GM12878 (cell line): ENCODE data around the gene R3HDM2. TPM values are rescaled to one million over a fixed set of nuclear protein-coding genes. Genes with fewer than 3 reads are reported as not detected.

Experiments used
- ATAC-seq: fragments of 200-7000 bp; cut with Tn5 transposase; 3 replicates; pipeline ENCODE4 v1.9.1; 2020; ENCODE audit warnings: mild to moderate bottlenecking, moderate library complexity
- BruUV-seq: library from RNA; stranded (reverse); fragments of 400-500 nt; replicated peaks from 2 replicates; lab custom pipeline; 2021; lab: Mats Ljungman, UMichigan
- CTCF ChIA-PET: fragments of 300-600 bp; sonication (Branson Sonifier 250); formaldehyde crosslinking; extraction: SDS; loops from one replicate; lab custom pipeline; 2021; ENCODE audit warnings: inconsistent platforms; lab: Yijun Ruan, JAX
- POLR2A ChIA-PET: fragments of 350-600 bp; formaldehyde crosslinking; extraction: SDS; loops from one replicate; lab custom pipeline; 2021; ENCODE audit warnings: inconsistent platforms; lab: Charles Lee
- RAD21 ChIA-PET: fragments of 300-600 bp; sonication (Branson Sonifier 250); formaldehyde crosslinking; loops from one replicate; lab custom pipeline; 2023; ENCODE audit warnings: antibody characterized with exemption; ENCODE audit not compliant: unreplicated experiment; lab: Charles Lee
- SMC1A ChIA-PET: fragments of 300-600 bp; sonication (Branson Sonifier 250); formaldehyde crosslinking; loops from one replicate; lab custom pipeline; 2023; ENCODE audit not compliant: unreplicated experiment, uncharacterized antibody; lab: Charles Lee
- DNase-seq: peaks from one replicate; pipeline ENCODE4 v3.0.0-alpha.2; 2011; ENCODE audit warnings: low read depth, low spot score
- FAIRE-seq: peaks from 3 replicates; lab custom pipeline; 2011; peaks lifted over from hg19 to GRCh38; lab: Jason Lieb, UNC
- H2AFZ ChIP-seq: 2 replicates; pipeline ENCODE4 v1.6.0; 2011; ENCODE audit warnings: low read depth, low read length, control low read depth; ENCODE audit not compliant: control insufficient read depth
- H3K27ac ChIP-seq: 2 replicates; pipeline ENCODE4 v1.5.1; 2011; ENCODE audit warnings: control low read depth; ENCODE audit not compliant: control insufficient read depth, insufficient read depth
- H3K27me3 ChIP-seq, 2 experiments: replicated peaks in 1 of 2; 2 replicates each; pipeline versions ENCODE4 v1.6.0 to v1.6.1; 2011; ENCODE audit warnings: low read length in 1 of 2; ENCODE audit not compliant: control insufficient read depth in 2 of 2, insufficient read depth in 2 of 2
- H3K36me3 ChIP-seq, 2 experiments: 2 replicates each; pipeline ENCODE4 v1.5.1; 2011; ENCODE audit warnings: low read length in 1 of 2; ENCODE audit not compliant: control insufficient read depth in 2 of 2, insufficient read depth in 2 of 2
- H3K4me1 ChIP-seq: 2 replicates; pipeline ENCODE4 v1.6.1; 2011; ENCODE audit warnings: mild to moderate bottlenecking, low read length, moderate library complexity, mixed read lengths; ENCODE audit not compliant: control insufficient read depth, insufficient read depth
- H3K4me2 ChIP-seq: 2 replicates; pipeline ENCODE4 v1.6.0; 2011; ENCODE audit warnings: control low read depth; ENCODE audit not compliant: control insufficient read depth, insufficient read depth
- H3K4me3 ChIP-seq: fragments of 200-600 bp; sonication (generic); 2 replicates; pipeline ENCODE4 v1.5.1; 2016
- H3K79me2 ChIP-seq: 2 replicates; pipeline ENCODE4 v1.6.0; 2011; ENCODE audit warnings: low read length; ENCODE audit not compliant: control insufficient read depth, insufficient read depth
- H3K9ac ChIP-seq: 2 replicates; pipeline ENCODE4 v1.8.0; 2011; ENCODE audit warnings: low read length, control low read depth, mixed read lengths; ENCODE audit not compliant: control insufficient read depth, insufficient read depth
- H3K9me3 ChIP-seq: replicated peaks from 3 replicates; pipeline ENCODE4 v1.5.1; 2011; ENCODE audit warnings: mild to moderate bottlenecking, low read length; ENCODE audit not compliant: control insufficient read depth, insufficient read depth
- H4K20me1 ChIP-seq: 2 replicates; pipeline ENCODE4 v1.6.0; 2011; ENCODE audit not compliant: control insufficient read depth, insufficient read depth
- CHD4 ChIP-seq: fragments of 200-600 bp; sonication (generic); IDR thresholded peaks from 2 replicates; pipeline ENCODE4 v1.6.1; 2016; ENCODE audit warnings: mild to moderate bottlenecking
- HCFC1 ChIP-seq: fragments of 150-350 bp; IDR thresholded peaks from 2 replicates; pipeline ENCODE4 v1.6.1; 2014; ENCODE audit warnings: low read length
- HDAC2 ChIP-seq: fragments of 200-600 bp; sonication (generic); IDR thresholded peaks from 2 replicates; pipeline ENCODE4 v1.6.1; 2017
- HDAC6 ChIP-seq: fragments of 200-600 bp; sonication (generic); IDR thresholded peaks from one replicate; pipeline ENCODE4 v1.8.0; 2017; ENCODE audit warnings: antibody characterized with exemption; ENCODE audit not compliant: unreplicated experiment
- RB1 ChIP-seq: fragments of 450-650 bp; formaldehyde crosslinking; IDR thresholded peaks from 2 replicates; pipeline ENCODE4 v1.6.1; 2017; ENCODE audit warnings: mild to moderate bottlenecking, borderline replicate concordance
- SIN3A ChIP-seq: IDR thresholded peaks from 2 replicates; pipeline ENCODE4 v1.6.1; 2012; ENCODE audit warnings: low read depth, low read length, improper control_type of control experiment
- SP1 ChIP-seq: IDR thresholded peaks from one replicate; pipeline ENCODE4 v1.6.1; 2011; ENCODE audit warnings: low read depth, low read length
- SUPT20H ChIP-seq: IDR thresholded peaks from 2 replicates; pipeline ENCODE4 v1.6.1; 2011; ENCODE audit warnings: low read depth, mild to moderate bottlenecking, low read length, moderate library complexity, borderline replicate concordance; ENCODE audit not compliant: control insufficient read depth
- WGBS: methylation state at CpG from one replicate; pipeline ENCODE4 v1.1.6; 2016; ENCODE audit warnings: low lambda C conversion rate; ENCODE audit not compliant: insufficient replicate concordance, insufficient coverage; ENCODE audit errors: missing lambda C conversion rate; 5-methylcytosine and 5-hydroxymethylcytosine counted together
- in situ Hi-C: fragments of 300-500 bp; cut with MboI; formaldehyde crosslinking; loops from 9 replicates; pipeline ENCODE4 v1.14.3; 2018; ENCODE audit warnings: mixed read lengths
- intact Hi-C: fragments of 100-400 bp; cut with micrococcal nuclease; formaldehyde crosslinking; loops from one replicate; pipeline ENCODE4 v1.14.2; 2022; ENCODE audit not compliant: unreplicated experiment
- polyA plus RNA-seq, 11 experiments: library from polyadenylated mRNA; depleted of rRNA in 4 of 11; unstranded in 6 of 11; stranded (reverse) in 5 of 11; fragments of >200 nt; fragmentation: Nextera tagmentation in 4 of 11; fragmentation: Illumina TruSeq in 1 of 11; extraction: Ambion mirVana in 4 of 11; extraction: Trizol in 1 of 11; gene quantifications; 1 replicate in 1 of 11; 2 replicates in 10 of 11; pipeline versions ENCODE4 v1.2.1 to v1.2.3, GENCODE V29; 2011 to 2016; ENCODE audit warnings: inconsistent platforms in 2 of 11, missing spikeins in 2 of 11, low read depth in 1 of 11
- total RNA-seq, 4 experiments: library from RNA; depleted of rRNA in 3 of 4; stranded (reverse); fragments of >200 nt in 3 of 4; fragmentation: Illumina TruSeq in 1 of 4; extraction: Trizol in 1 of 4; gene quantifications; 2 replicates each; pipeline versions ENCODE4 v1.2.1 to v1.2.3, GENCODE V29; 2013 to 2021
- TF ChIP-seq, protein P1 (sequence below): IDR thresholded peaks from 2 replicates; pipeline ENCODE4 v1.6.1; 2012; ENCODE audit warnings: low read depth, low read length, improper control_type of control experiment

R3HDM2 gene
- total and polyA plus RNA-seq, 10 of the 15 experiments (the other 5 are each of a cell fraction or from before 2014, with no cell fraction given) = 4.6 to 26.1 (median 11.2) TPM

DNA sequence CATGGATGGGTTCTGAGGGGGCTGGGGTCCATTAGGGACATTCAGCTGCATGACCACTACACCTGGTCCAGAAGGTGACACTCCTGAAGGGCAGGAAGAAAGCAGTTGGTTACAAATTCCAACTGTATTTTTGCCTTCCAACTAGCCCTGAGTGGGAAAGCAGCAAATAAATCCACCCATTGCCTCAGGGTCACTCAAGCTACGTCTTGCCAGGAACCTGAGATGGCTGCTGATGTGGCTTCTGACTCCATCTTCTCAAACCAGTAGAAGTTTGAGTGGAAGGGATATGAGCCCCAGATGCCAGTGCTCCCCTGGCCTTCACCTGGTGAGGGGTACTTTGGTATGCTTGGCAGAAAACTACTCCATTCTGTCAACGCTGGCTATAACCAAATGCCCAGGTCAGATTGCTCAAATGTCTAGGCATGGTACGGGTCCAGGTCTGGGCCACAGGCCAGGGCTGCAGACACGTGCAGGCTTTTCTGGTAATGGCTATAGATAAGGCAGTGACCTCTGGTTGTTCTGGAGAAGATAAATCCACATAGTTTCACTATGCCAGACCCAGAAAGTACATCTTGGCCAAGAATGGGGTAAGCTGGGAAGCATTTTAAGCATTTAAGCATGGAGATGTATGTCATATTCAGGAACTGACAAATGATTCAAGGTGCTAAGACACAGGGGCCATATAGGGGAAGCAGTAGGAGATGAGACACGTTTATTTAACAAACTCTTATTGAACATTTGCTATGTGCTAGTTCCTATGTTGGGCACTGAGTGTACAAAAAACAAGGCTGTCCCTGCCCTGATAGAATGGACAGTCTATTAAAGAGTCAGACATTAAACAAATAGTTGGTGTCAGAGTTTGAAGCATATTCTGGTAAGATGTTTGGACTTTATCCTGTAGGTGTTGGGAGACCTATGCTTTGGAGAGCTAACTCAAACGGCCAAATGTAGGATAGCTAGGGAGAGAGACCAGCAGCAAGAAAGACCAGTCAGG lies 171.6 kb downstream of the R3HDM2 start:
- FAIRE-seq = no peak
- CTCF ChIA-PET = interaction anchor here (0.9 to 9.4 kb wide), 3 partner anchors 16 to 195 kb away, joined by 3 to 210 read pairs (median 15); partner anchors contain the start of gene INHBE
- no peak for ATAC-seq
- Histone ChIP-seq H3K4me1 (no peaks in the 10 kb centered on the region), H2AFZ (no peak overlapping the region), H4K20me1 (no peaks in the 10 kb centered on the region), H3K27me3 (no peaks in the 10 kb centered on the region), H3K4me3 (no peak overlapping the region), H3K79me2 (no peaks in the 10 kb centered on the region), H3K4me2 (no peak overlapping the region), H3K9ac (no peak overlapping the region), H3K9me3 (no peaks in the 10 kb centered on the region), H3K36me3 (peaks cover 0 to 7% of the 10 kb centered on the region in 2 experiments; a peak in 3 of 4 replicates), H3K27ac (no peak overlapping the region)
- in situ Hi-C loops = no loop called here
- no TSS peak for BruUV-seq
- POLR2A ChIA-PET = interaction anchor here (0.6 kb wide), 1 partner anchor 238 kb away, joined by 4 read pairs; no protein-coding TSS in a partner anchor
- RAD21 ChIA-PET = interaction anchor here (2.9 kb wide), 1 partner anchor 193 kb away, joined by 20 read pairs; no protein-coding TSS in a partner anchor
- SMC1A ChIA-PET = interaction anchor here (2.7 to 9.5 kb wide), 2 partner anchors 194 to 199 kb away, joined by 11 to 134 read pairs; partner anchors contain the start of gene INHBE
- WGBS = 78% methylated on average over 6 of the region's 6 CpGs
- DNase-seq = no peak
- no peak for TF ChIP-seq CHD4
- no peak for TF ChIP-seq RB1
- no peak for TF ChIP-seq SUPT20H
- no peak for TF ChIP-seq HDAC6
- TF ChIP-seq HDAC2 = no peak
- no peak for TF ChIP-seq SIN3A
- TF ChIP-seq SP1 = no peak
- TF ChIP-seq HCFC1 = no peak
- TF ChIP-seq, protein P1, sequence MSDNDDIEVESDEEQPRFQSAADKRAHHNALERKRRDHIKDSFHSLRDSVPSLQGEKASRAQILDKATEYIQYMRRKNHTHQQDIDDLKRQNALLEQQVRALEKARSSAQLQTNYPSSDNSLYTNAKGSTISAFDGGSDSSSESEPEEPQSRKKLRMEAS = no peak
- intact Hi-C loops = no loop called here
